Measurements from ENCODE around the gene BST1.
A peak's percentile ranks its signal among the peaks of the same experiment; 100 is the strongest.

Gene BST1

GRCh38 chr4:15684498-15684897, 18.4 kb upstream of the BST1 start:
- no peaks in the 10 kb centered on the region for H3K9me3 Mint-ChIP-seq
- H3K27ac Mint-ChIP-seq = no peak overlapping the region
- peaks cover 21% of the 10 kb centered on the region for H3K36me3 Mint-ChIP-seq (ENCODE audit: low read depth)
- peaks cover 21% of the 10 kb centered on the region for H3K4me1 Mint-ChIP-seq (ENCODE audit: low read depth)
- H3K27me3 Mint-ChIP-seq (ENCODE audit: low read depth) = no peaks in the 10 kb centered on the region
- no peak overlapping the region for H3K4me3 Mint-ChIP-seq

- Mint-ChIP-seq H3K27me3 (ENCODE audit: low read depth) (no peaks in the 10 kb centered on the region), H3K4me3 (no peak overlapping the region), H3K9me3 (no peaks in the 10 kb centered on the region), H3K4me1 (ENCODE audit: low read depth) (peaks cover 11% of the 10 kb centered on the region), H3K27ac (no peak overlapping the region), H3K36me3 (ENCODE audit: low read depth) (peaks cover 11% of the 10 kb centered on the region)
Observed at GRCh38 chr4:15688051-15688450, 14.8 kb upstream of the BST1 start.

DNA sequence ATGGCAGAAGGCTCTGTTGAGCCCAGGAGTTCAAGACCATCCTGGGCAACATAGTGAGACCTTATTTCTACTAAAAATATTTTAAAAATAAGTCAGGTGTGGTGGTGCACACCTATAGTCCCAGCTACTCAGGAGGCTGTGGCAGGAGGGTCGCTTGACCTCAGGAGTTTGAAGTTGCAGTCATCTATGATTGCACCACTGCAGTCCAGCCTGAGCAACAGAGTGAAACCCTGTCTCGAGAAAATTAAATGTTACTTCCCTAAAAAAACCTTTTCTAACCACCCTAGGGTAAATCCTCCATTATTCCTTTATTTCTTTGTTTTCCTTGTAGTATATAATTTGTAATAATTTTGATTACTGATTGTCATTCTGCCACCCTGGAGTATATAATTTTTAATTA, 13.3 kb upstream of the BST1 start:
- Mint-ChIP-seq H3K9me3 (no peaks in the 10 kb centered on the region), H3K4me3 (no peak overlapping the region), H3K36me3 (ENCODE audit: low read depth) (peaks cover 8% of the 10 kb centered on the region), H3K4me1 (ENCODE audit: low read depth) (peaks cover 5% of the 10 kb centered on the region), H3K27ac (no peak overlapping the region), H3K27me3 (ENCODE audit: low read depth) (no peaks in the 10 kb centered on the region)

GRCh38 chr4:15690020-15690809, 12.7 kb upstream of the BST1 start:
- Mint-ChIP-seq H3K4me3 (no peak overlapping the region), H3K9me3 (no peaks in the 10 kb centered on the region), H3K27me3 (ENCODE audit: low read depth) (no peaks in the 10 kb centered on the region), H3K36me3 (ENCODE audit: low read depth) (peaks cover 8% of the 10 kb centered on the region), H3K4me1 (ENCODE audit: low read depth) (peaks cover 5% of the 10 kb centered on the region), H3K27ac (no peak overlapping the region)

DNA sequence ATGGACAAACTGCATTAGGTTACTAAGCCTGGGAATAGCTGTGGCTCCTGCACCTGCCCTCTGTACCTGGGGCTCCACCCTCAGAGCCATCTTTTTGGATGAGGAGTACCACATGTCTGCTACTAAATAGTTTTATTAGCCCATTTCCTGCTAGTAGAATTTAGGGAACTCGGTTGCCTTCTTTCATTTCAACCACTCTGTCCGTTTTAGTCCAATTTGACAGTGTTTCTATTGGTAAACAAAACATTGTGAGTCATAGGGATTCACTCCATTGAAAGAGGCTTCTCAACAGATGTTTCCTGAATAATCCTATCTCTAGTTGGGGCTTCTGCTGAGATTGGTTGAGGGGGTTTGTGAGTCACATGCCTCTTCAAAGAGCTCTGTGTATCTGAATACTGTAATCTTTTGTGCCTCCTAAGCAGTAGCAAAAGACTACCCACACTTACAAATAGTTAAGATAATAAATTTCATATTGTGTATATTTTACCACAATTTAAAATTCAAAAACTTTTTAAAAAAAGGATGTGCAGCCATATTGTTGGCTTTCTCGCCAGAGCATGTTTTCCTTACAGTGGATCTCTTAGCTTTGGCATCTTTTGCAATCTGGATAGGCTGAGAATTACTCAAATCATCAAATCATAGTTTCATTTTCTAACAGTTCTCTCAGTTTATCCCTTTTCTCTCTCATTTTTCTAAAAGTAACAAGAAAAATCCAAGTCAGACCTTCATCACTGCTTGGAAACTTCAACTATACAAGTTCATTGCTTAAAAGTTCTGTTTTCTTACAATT, 11.3 kb upstream of the BST1 start:
- no peaks in the 10 kb centered on the region for H3K27me3 Mint-ChIP-seq (ENCODE audit: low read depth)
- H3K36me3 Mint-ChIP-seq (ENCODE audit: low read depth) = peaks cover 1% of the 10 kb centered on the region
- peaks cover 5% of the 10 kb centered on the region for H3K4me1 Mint-ChIP-seq (ENCODE audit: low read depth)
- H3K9me3 Mint-ChIP-seq = no peaks in the 10 kb centered on the region
- H3K4me3 Mint-ChIP-seq = no peak overlapping the region
- H3K27ac Mint-ChIP-seq = no peak overlapping the region

- Mint-ChIP-seq H3K27ac (no peak overlapping the region), H3K36me3 (ENCODE audit: low read depth) (no peaks in the 10 kb centered on the region), H3K4me3 (no peak overlapping the region), H3K4me1 (ENCODE audit: low read depth) (peaks cover 8% of the 10 kb centered on the region), H3K27me3 (ENCODE audit: low read depth) (peaks cover 6% of the 10 kb centered on the region), H3K9me3 (no peaks in the 10 kb centered on the region)
Observed at GRCh38 chr4:15692602-15693001, 10.3 kb upstream of the BST1 start.

DNA sequence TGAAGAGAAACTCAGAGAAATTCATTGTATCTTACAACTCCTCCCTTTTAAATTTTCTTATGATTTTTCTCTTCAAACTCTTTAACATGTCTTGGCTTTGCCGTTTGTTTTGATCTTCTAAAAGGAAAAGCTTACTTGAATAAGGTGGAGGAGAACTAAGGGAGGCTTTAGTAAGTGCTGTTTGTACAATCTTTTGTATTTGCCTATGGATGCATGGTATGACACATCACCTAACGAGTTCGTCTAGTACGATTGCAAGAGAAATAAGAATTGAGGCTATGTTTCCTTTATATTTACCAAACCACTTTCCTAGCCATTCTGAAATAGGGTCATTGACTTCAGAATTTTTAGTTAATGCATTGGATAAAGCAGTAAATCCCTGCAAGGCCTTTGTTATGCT, 8.4 kb upstream of the BST1 start:
- no peaks in the 10 kb centered on the region for H3K9me3 Mint-ChIP-seq
- H3K27ac Mint-ChIP-seq = no peak overlapping the region

GRCh38 chr4:15695240-15695699, 7.6 kb upstream of the BST1 start:
- peaks cover 8% of the 10 kb centered on the region for H3K4me1 Mint-ChIP-seq (ENCODE audit: low read depth)
- no peak overlapping the region for H3K4me3 Mint-ChIP-seq
- no peaks in the 10 kb centered on the region for H3K36me3 Mint-ChIP-seq (ENCODE audit: low read depth)
- peaks cover 20% of the 10 kb centered on the region for H3K27me3 Mint-ChIP-seq (ENCODE audit: low read depth)
- H3K27ac Mint-ChIP-seq = no peak overlapping the region
- no peaks in the 10 kb centered on the region for H3K9me3 Mint-ChIP-seq

More for the DNA sequence above, 8.4 kb upstream of the BST1 start:
- Mint-ChIP-seq H3K36me3 (ENCODE audit: low read depth) (no peaks in the 10 kb centered on the region), H3K27me3 (ENCODE audit: low read depth) (peaks cover 13% of the 10 kb centered on the region), H3K4me3 (no peak overlapping the region), H3K4me1 (ENCODE audit: low read depth) (peaks cover 8% of the 10 kb centered on the region)

- no peaks in the 10 kb centered on the region for H3K9me3 Mint-ChIP-seq
- no peaks in the 10 kb centered on the region for H3K36me3 Mint-ChIP-seq (ENCODE audit: low read depth)
- H3K4me1 Mint-ChIP-seq (ENCODE audit: low read depth) = peaks cover 8% of the 10 kb centered on the region
- H3K27ac Mint-ChIP-seq = no peak overlapping the region
- H3K4me3 Mint-ChIP-seq = no peak overlapping the region
- peaks cover 21% of the 10 kb centered on the region for H3K27me3 Mint-ChIP-seq (ENCODE audit: low read depth)
Observed at GRCh38 chr4:15695729-15696128, 7.1 kb upstream of the BST1 start.

DNA sequence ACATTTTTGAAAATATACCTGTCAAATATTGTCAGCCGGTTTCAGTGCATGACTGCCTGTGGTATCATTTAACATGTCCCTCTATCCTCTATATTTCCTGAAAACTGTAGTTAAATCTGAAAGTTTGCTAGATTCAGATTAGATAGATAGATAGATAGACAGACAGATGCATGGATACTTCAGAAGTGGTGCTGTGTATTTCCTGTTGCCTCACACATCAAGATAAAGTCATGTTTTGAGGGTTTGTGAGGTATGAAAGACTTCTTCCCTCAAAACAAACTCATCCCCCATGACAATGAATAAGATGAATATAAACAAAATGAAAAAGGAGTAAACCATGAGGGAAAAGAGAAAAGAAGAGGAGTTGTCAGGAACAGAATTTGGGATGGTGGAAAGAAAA, 6.0 kb upstream of the BST1 start:
- no peak overlapping the region for H3K4me3 Mint-ChIP-seq
- H3K27me3 Mint-ChIP-seq (ENCODE audit: low read depth) = peaks cover 21% of the 10 kb centered on the region
- no peaks in the 10 kb centered on the region for H3K36me3 Mint-ChIP-seq (ENCODE audit: low read depth)
- H3K27ac Mint-ChIP-seq = no peak overlapping the region
- no peaks in the 10 kb centered on the region for H3K9me3 Mint-ChIP-seq
- peaks cover 7% of the 10 kb centered on the region for H3K4me1 Mint-ChIP-seq (ENCODE audit: low read depth)

GRCh38 chr4:15703439-15703838, 574 bp downstream of the BST1 start:
- H3K36me3 Mint-ChIP-seq (ENCODE audit: low read depth) = no peaks in the 10 kb centered on the region
- H3K4me3 Mint-ChIP-seq = peak overlapping the region; percentile 75
- H3K27me3 Mint-ChIP-seq (ENCODE audit: low read depth) = peaks cover 20% of the 10 kb centered on the region
- peaks cover 7% of the 10 kb centered on the region for H3K4me1 Mint-ChIP-seq (ENCODE audit: low read depth)
- H3K27ac Mint-ChIP-seq = peak overlapping the region; percentile 6
- no peaks in the 10 kb centered on the region for H3K9me3 Mint-ChIP-seq

DNA sequence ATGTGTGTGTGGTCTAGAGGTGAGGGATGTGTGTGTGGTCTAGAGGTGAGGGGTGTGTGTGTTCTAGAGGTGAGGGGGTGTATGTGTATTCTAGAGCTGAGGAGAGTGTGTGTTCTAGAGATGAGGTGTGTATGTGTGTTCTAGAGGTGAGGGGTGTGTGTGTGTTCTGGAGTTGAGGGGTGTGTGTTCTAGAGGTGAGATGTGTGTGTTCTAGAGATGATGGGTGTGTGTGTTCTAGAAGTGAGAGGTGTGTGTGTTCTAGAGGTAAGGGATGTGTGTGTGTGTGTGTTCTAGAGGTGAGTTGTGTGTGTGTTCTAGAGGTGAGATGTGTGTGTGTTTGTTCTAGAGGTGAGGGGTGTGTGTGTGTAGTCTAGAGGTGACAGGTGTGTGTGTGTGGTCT, 1.3 kb downstream of the BST1 start:
- peak overlapping the region; percentile 10 for H3K4me3 Mint-ChIP-seq
- H3K36me3 Mint-ChIP-seq (ENCODE audit: low read depth) = no peaks in the 10 kb centered on the region
- peaks cover 7% of the 10 kb centered on the region for H3K4me1 Mint-ChIP-seq (ENCODE audit: low read depth)
- H3K27ac Mint-ChIP-seq = no peak overlapping the region
- H3K27me3 Mint-ChIP-seq (ENCODE audit: low read depth) = peaks cover 16% of the 10 kb centered on the region
- no peaks in the 10 kb centered on the region for H3K9me3 Mint-ChIP-seq

- no peaks in the 10 kb centered on the region for H3K9me3 Mint-ChIP-seq
- no peak overlapping the region for H3K4me3 Mint-ChIP-seq
- peaks cover 10% of the 10 kb centered on the region for H3K27me3 Mint-ChIP-seq (ENCODE audit: low read depth)
- H3K27ac Mint-ChIP-seq = no peak overlapping the region
- H3K36me3 Mint-ChIP-seq (ENCODE audit: low read depth) = no peaks in the 10 kb centered on the region
- peaks cover 7% of the 10 kb centered on the region for H3K4me1 Mint-ChIP-seq (ENCODE audit: low read depth)
Observed at GRCh38 chr4:15706646-15707362, 3.9 kb downstream of the BST1 start.

DNA sequence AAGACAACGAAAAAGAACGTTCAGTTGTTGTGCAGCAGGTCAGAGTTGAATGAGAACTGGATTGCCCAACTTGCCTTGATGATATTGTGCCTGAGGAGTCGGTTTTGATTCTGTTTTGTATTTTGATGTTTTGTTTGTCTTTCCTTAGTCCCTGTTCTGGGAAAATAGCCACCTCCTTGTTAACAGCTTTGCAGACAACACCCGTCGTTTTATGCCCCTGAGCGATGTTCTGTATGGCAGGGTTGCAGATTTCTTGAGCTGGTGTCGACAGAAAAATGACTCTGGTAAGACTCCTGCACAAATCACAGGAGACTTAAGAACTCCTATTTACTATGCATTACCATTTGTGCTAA, 4.5 kb downstream of the BST1 start:
- Mint-ChIP-seq H3K27me3 (ENCODE audit: low read depth) (peaks cover 12% of the 10 kb centered on the region), H3K4me1 (ENCODE audit: low read depth) (peaks cover 7% of the 10 kb centered on the region), H3K9me3 (no peaks in the 10 kb centered on the region), H3K36me3 (ENCODE audit: low read depth) (no peaks in the 10 kb centered on the region), H3K27ac (no peak overlapping the region), H3K4me3 (no peak overlapping the region)

All from T-helper 1 cell treated with Interleukin-12 subunit alpha and Interleukin-12 subunit beta and Interleukin-4 antibody, amounts not matched to agents 30 μg/mL and 1 μg/mL, for 36 hours (primary cell).